WTC11 (cell line): ENCODE data around the gene ARHGEF38. TPM values are rescaled to one million over a fixed set of nuclear protein-coding genes. Genes with fewer than 3 reads are reported as not detected.

Experiments used
- ATAC-seq: fragments of 200-7000 bp; cut with Tn5 transposase; 2 replicates; pipeline ENCODE4 v1.10.0; 2021; ENCODE audit warnings: mild to moderate bottlenecking, moderate library complexity
- CTCF ChIA-PET: fragments of 300-600 bp; sonication (Branson Sonifier 250); formaldehyde crosslinking; loops from one replicate; lab custom pipeline; 2021; ENCODE audit warnings: antibody characterized with exemption; lab: Charles Lee
- POLR2A ChIA-PET: fragments of 350-600 bp; sonication (Branson Sonifier 250); formaldehyde crosslinking; loops from one replicate; lab custom pipeline; 2021; ENCODE audit warnings: antibody characterized with exemption; lab: Charles Lee
- DNase-seq: peaks from one replicate; pipeline ENCODE4 v3.0.0; 2021; ENCODE audit warnings: low spot score
- H3K27ac Mint-ChIP-seq: 2 replicates; pipeline ENCODE4 v1.8.0; 2021; ENCODE audit warnings: mixed read lengths
- H3K27me3 Mint-ChIP-seq: 2 replicates; pipeline ENCODE4 v1.8.0; 2021; ENCODE audit warnings: low read depth, mild to moderate bottlenecking, moderate library complexity, mixed read lengths
- H3K36me3 Mint-ChIP-seq: 2 replicates; pipeline ENCODE4 v1.8.0; 2021; ENCODE audit warnings: mixed read lengths
- H3K4me1 Mint-ChIP-seq: 2 replicates; pipeline ENCODE4 v1.8.0; 2022; ENCODE audit warnings: mixed read lengths
- H3K4me3 Mint-ChIP-seq: 2 replicates; pipeline ENCODE4 v1.8.0; 2021; ENCODE audit warnings: mild to moderate bottlenecking, moderate library complexity, mixed read lengths
- H3K9me3 Mint-ChIP-seq: 2 replicates; pipeline ENCODE4 v1.8.0; 2021; ENCODE audit warnings: mixed read lengths
- CDX4 ChIP-seq: fragments of 250-450 bp; sonication (Bioruptor Pico); IDR thresholded peaks from 2 replicates; pipeline ENCODE4 v1.9.0; 2021; ENCODE audit warnings: moderate library complexity, mild to moderate bottlenecking, inconsistent platforms, borderline replicate concordance
- E2F1 ChIP-seq: sonication (generic); formaldehyde crosslinking; IDR thresholded peaks from 2 replicates; pipeline ENCODE4 v1.8.0; 2022; ENCODE audit warnings: mild to moderate bottlenecking, missing genetic modification reagents
- ELF4 ChIP-seq: sonication (generic); formaldehyde crosslinking; IDR thresholded peaks from 2 replicates; pipeline ENCODE4 v1.8.1; 2022; ENCODE audit warnings: low read depth, mild to moderate bottlenecking, moderate library complexity, missing genetic modification reagents
- FOXJ3 ChIP-seq: sonication (generic); formaldehyde crosslinking; IDR thresholded peaks from 2 replicates; pipeline ENCODE4 v1.9.0; 2021; ENCODE audit warnings: missing genetic modification reagents, mild to moderate bottlenecking, borderline replicate concordance
- FOXK1 ChIP-seq: sonication (generic); formaldehyde crosslinking; IDR thresholded peaks from 2 replicates; pipeline ENCODE4 v1.8.0; 2022; ENCODE audit warnings: mild to moderate bottlenecking, moderate library complexity, missing genetic modification reagents
- HMGA2 ChIP-seq: fragments of 250-450 bp; sonication (Bioruptor Pico); IDR thresholded peaks from 2 replicates; pipeline ENCODE4 v1.4.0; 2021; ENCODE audit warnings: mild to moderate bottlenecking, moderate library complexity
- HMGXB4 ChIP-seq: sonication (generic); formaldehyde crosslinking; IDR thresholded peaks from 2 replicates; pipeline ENCODE4 v1.8.1; 2023; ENCODE audit warnings: mild to moderate bottlenecking, moderate library complexity, missing genetic modification reagents
- IRF2 ChIP-seq: sonication (generic); formaldehyde crosslinking; IDR thresholded peaks from 2 replicates; pipeline ENCODE4 v1.8.0; 2022; ENCODE audit warnings: low read depth, missing genetic modification reagents, borderline replicate concordance
- JUN ChIP-seq: sonication (generic); formaldehyde crosslinking; IDR thresholded peaks from 2 replicates; pipeline ENCODE4 v1.8.0; 2023; ENCODE audit warnings: mild to moderate bottlenecking, missing genetic modification reagents
- NFE2L1 ChIP-seq: sonication (generic); formaldehyde crosslinking; IDR thresholded peaks from 2 replicates; pipeline ENCODE4 v1.8.1; 2023; ENCODE audit warnings: missing genetic modification reagents
- NR1H2 ChIP-seq: sonication (generic); formaldehyde crosslinking; IDR thresholded peaks from 2 replicates; pipeline ENCODE4 v1.9.0; 2021; ENCODE audit warnings: mild to moderate bottlenecking, moderate library complexity, missing genetic modification reagents
- PRRX2 ChIP-seq: fragments of 250-450 bp; sonication (Bioruptor Pico); IDR thresholded peaks from 2 replicates; pipeline ENCODE4 v1.8.0; 2021; ENCODE audit warnings: mild to moderate bottlenecking
- RORB ChIP-seq: fragments of 250-450 bp; sonication (Bioruptor Pico); IDR thresholded peaks from 2 replicates; pipeline ENCODE4 v1.9.0; 2021; ENCODE audit warnings: mild to moderate bottlenecking
- TCF7 ChIP-seq: sonication (generic); formaldehyde crosslinking; IDR thresholded peaks from 2 replicates; pipeline ENCODE4 v1.8.0; 2022; ENCODE audit warnings: mild to moderate bottlenecking, low read depth, missing genetic modification reagents, moderate library complexity
- USF1 ChIP-seq: sonication (generic); formaldehyde crosslinking; IDR thresholded peaks from 2 replicates; pipeline ENCODE4 v1.8.0; 2022; ENCODE audit warnings: mild to moderate bottlenecking, missing genetic modification reagents
- USF2 ChIP-seq: sonication (generic); formaldehyde crosslinking; IDR thresholded peaks from 2 replicates; pipeline ENCODE4 v1.8.1; 2023; ENCODE audit warnings: mild to moderate bottlenecking, missing genetic modification reagents, moderate library complexity
- ZMAT4 ChIP-seq: fragments of 250-450 bp; sonication (Bioruptor Pico); IDR thresholded peaks from 2 replicates; pipeline ENCODE4 v1.9.0; 2021; ENCODE audit warnings: mild to moderate bottlenecking
- ZNF138 ChIP-seq: sonication (generic); formaldehyde crosslinking; conservative IDR thresholded peaks from 2 replicates; pipeline ENCODE4 v1.8.1; 2022; ENCODE audit warnings: mild to moderate bottlenecking, moderate library complexity, missing genetic modification reagents
- ZNF281 ChIP-seq: sonication (generic); formaldehyde crosslinking; IDR thresholded peaks from 2 replicates; pipeline ENCODE4 v1.8.0; 2023; ENCODE audit warnings: mild to moderate bottlenecking, missing genetic modification reagents
- ZNF396 ChIP-seq: fragments of 250-450 bp; sonication (Bioruptor Pico); IDR thresholded peaks from 2 replicates; pipeline ENCODE4 v1.8.0; 2021; ENCODE audit warnings: mild to moderate bottlenecking, moderate library complexity, borderline replicate concordance
- ZNF423 ChIP-seq: fragments of 250-450 bp; sonication (Bioruptor Pico); IDR thresholded peaks from 2 replicates; pipeline ENCODE4 v2.1.2; 2022; ENCODE audit warnings: mild to moderate bottlenecking, moderate library complexity
- ZNF512 ChIP-seq: sonication (generic); formaldehyde crosslinking; IDR thresholded peaks from 2 replicates; pipeline ENCODE4 v1.8.1; 2022; ENCODE audit warnings: missing genetic modification reagents, borderline replicate concordance
- total RNA-seq: library from RNA; stranded (reverse); gene quantifications from 3 replicates; pipeline ENCODE4 v1.2.3, GENCODE V29; 2021

ARHGEF38 gene
- total RNA-seq, 1 experiment from 2014 or later = not detected

- Mint-ChIP-seq H3K27ac (peak overlapping the region; percentile 98), H3K27me3 (no peaks in the 10 kb centered on the region), H3K4me1 (peaks cover 16% of the 10 kb centered on the region), H3K9me3 (no peaks in the 10 kb centered on the region), H3K4me3 (peak overlapping the region; percentile 97), H3K36me3 (no peaks in the 10 kb centered on the region)
- ChIA-PET CTCF (no interaction called here), POLR2A (no interaction called here)
- TF ChIP-seq ZNF281 (CRISPR knock-in tag) (no peak), HMGA2 (CRISPR knock-in tag) (no peak), NFE2L1 (CRISPR knock-in tag) (no peak), HMGXB4 (CRISPR knock-in tag) (no peak), NR1H2 (CRISPR knock-in tag) (no peak), USF1 (CRISPR knock-in tag) (no peak), ZNF423 (CRISPR knock-in tag) (no peak), E2F1 (CRISPR knock-in tag) (no peak), TCF7 (CRISPR knock-in tag) (no peak), IRF2 (no peak), ZMAT4 (CRISPR knock-in tag) (no peak), ELF4 (CRISPR knock-in tag) (no peak)
- peak; percentile 65 for ATAC-seq
- no peak for DNase-seq
Measured at GRCh38 chr4:105709081-105709450, 156.6 kb downstream of the ARHGEF38 start.

- ChIA-PET POLR2A (interaction anchor here (0.7 kb wide), 1 partner anchor 585 kb away, joined by 5 read pairs; no protein-coding TSS in a partner anchor), CTCF (interaction anchor here (0.6 kb wide), 1 partner anchor 189 kb away, joined by 3 read pairs; no protein-coding TSS in a partner anchor)
- no peak for DNase-seq
- no peak for ATAC-seq
- no peak overlapping the region for H3K27ac Mint-ChIP-seq
- peaks cover 16% of the 10 kb centered on the region for H3K4me1 Mint-ChIP-seq
- no peaks in the 10 kb centered on the region for H3K27me3 Mint-ChIP-seq
- no peaks in the 10 kb centered on the region for H3K9me3 Mint-ChIP-seq
- H3K4me3 Mint-ChIP-seq = peak overlapping the region; percentile 97
- no peaks in the 10 kb centered on the region for H3K36me3 Mint-ChIP-seq
- no peak for TF ChIP-seq ZNF512 (CRISPR knock-in tag)
- TF ChIP-seq FOXJ3 (CRISPR knock-in tag) = no peak
- no peak for TF ChIP-seq USF2 (CRISPR knock-in tag)
- no peak for TF ChIP-seq FOXK1 (CRISPR knock-in tag)
- TF ChIP-seq HMGXB4 (CRISPR knock-in tag) = no peak
- TF ChIP-seq ZNF396 = no peak
- no peak for TF ChIP-seq CDX4 (CRISPR knock-in tag)
- TF ChIP-seq JUN (CRISPR knock-in tag) = no peak
- no peak for TF ChIP-seq PRRX2 (CRISPR knock-in tag)
- TF ChIP-seq RORB (CRISPR knock-in tag) = no peak
- TF ChIP-seq USF1 (CRISPR knock-in tag) = no peak
- no peak for TF ChIP-seq ZNF138 (CRISPR knock-in tag)
Measured at GRCh38 chr4:105710012-105710600, 157.7 kb downstream of the ARHGEF38 start.
